Iris pigment epithelial cell (primary cell): Measurements from ENCODE around the gene HTR3E.

ENCODE experiments used
- DNase-seq: peaks from one replicate; pipeline ENCODE4 v3.0.0-alpha.2; 2011; ENCODE audit warnings: low read depth

HTR3E gene

GRCh38 chr3:184156522-184156955 is 59.7 kb downstream of the HTR3E start:
- peak; percentile 43 for DNase-seq
